Gastrocnemius medialis (tissue), 4 donors: ENCODE measurements around the gene ARFGEF3. TPM values are rescaled to one million over a fixed set of nuclear protein-coding genes. Genes with fewer than 3 reads are reported as not detected.

Experiments
- ATAC-seq, 2 donors: fragments of 150-250 bp; one replicate each; pipeline ENCODE4 v1.9.1; 2016
- DNase-seq, 2 donors: peaks; one replicate each; pipeline ENCODE4 v3.0.0-alpha.2; 2019
- H3K27ac ChIP-seq, 4 donors: fragments of 200-600 bp; sonication (generic); 1 replicate in 1 of 4; 2 replicates in 3 of 4; pipeline ENCODE4 v1.5.1; 2016 to 2018; ENCODE audit warnings: mild to moderate bottlenecking in 2 of 4, moderate library complexity in 1 of 4
- H3K27me3 ChIP-seq, 3 donors: fragments of 200-600 bp; sonication (generic) in 2 of 3; 1 replicate in 1 of 3; 2 replicates in 2 of 3; pipeline versions ENCODE4 v1.5.1 to v1.6.0; 2016 to 2019; ENCODE audit warnings: mild to moderate bottlenecking in 1 of 3, moderate library complexity in 1 of 3
- H3K36me3 ChIP-seq, 2 donors: fragments of 200-600 bp; sonication (generic) in 1 of 2; one replicate each; pipeline ENCODE4 v1.5.1; 2017 to 2018
- H3K4me1 ChIP-seq, 2 donors: fragments of 200-600 bp; sonication (generic) in 1 of 2; one replicate each; pipeline ENCODE4 v1.5.1; 2016 to 2017; ENCODE audit warnings: mild to moderate bottlenecking in 2 of 2
- H3K4me3 ChIP-seq, 4 donors: fragments of 200-600 bp; sonication (generic) in 3 of 4; 1 replicate in 1 of 4; 2 replicates in 3 of 4; pipeline ENCODE4 v1.5.1; 2016 to 2019; ENCODE audit warnings: mild to moderate bottlenecking in 2 of 4
- H3K9me3 ChIP-seq, 3 donors: fragments of 200-600 bp; sonication (generic) in 2 of 3; 1 replicate in 1 of 3; 2 replicates in 2 of 3; pipeline ENCODE4 v1.5.1; 2016 to 2019
- POLR2A ChIP-seq, 2 donors: fragments of 450-650 bp; IDR thresholded peaks; one replicate each; pipeline ENCODE4 v1.6.1; 2017; ENCODE audit warnings: antibody characterized with exemption in 2 of 2, mild to moderate bottlenecking in 2 of 2, moderate library complexity in 2 of 2
- in situ Hi-C, 4 donors: fragments of 200-750 bp; cut with MboI; loops; one replicate each; pipeline versions ENCODE4 v1.15.0 to v1.8.0; 2017; ENCODE audit warnings: low sequenced_read_pairs in 4 of 4
- intact Hi-C: fragments of 100-400 bp; cut with DNase I; formaldehyde crosslinking; loops from one replicate; pipeline ENCODE4 v1.15.1; 2023; ENCODE audit warnings: low total_unique reads
- total RNA-seq, 4 donors: library from RNA; depleted of rRNA; stranded (reverse); fragments of >200 nt; gene quantifications; one replicate each; pipeline versions ENCODE4 v1.1.0 to v1.2.3, GENCODE V29; 2016
- TF ChIP-seq, protein P1 (sequence below), 5 experiments: fragments of 450-650 bp in 3 of 5; fragments of 200-600 bp in 2 of 5; sonication (generic) in 2 of 5; IDR thresholded peaks in 4 of 5; conservative IDR thresholded peaks in 1 of 5; 1 replicate in 4 of 5; 2 replicates in 1 of 5; pipeline ENCODE4 v1.5.1; 2016 to 2019; ENCODE audit warnings: antibody characterized with exemption in 5 of 5, mild to moderate bottlenecking in 3 of 5, moderate library complexity in 3 of 5

The ARFGEF3 gene
- total RNA-seq, 4 donors from 2014 or later = 0.40 to 0.78 (median 0.52) TPM

DNA sequence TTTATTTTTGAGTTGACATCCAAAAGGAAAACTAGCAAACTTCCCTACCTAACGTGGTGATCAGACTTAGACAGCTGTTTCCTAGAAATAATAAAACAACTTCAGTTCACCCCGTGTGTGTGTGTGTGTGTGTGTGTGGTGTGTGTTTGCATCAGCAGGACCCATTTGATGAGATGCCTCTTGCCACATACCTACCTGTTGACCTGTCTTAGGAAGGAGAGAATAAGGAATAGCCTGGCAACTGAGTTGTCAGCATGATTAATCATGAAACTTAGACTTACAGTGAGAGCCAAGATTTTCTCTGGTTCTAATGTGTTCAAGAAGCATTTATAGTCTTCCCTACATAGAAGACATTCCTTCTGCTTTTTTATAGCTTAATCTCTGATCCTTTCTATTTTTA is 72.6 kb downstream of the ARFGEF3 start:
- Histone ChIP-seq H3K36me3 (no peaks in the 10 kb centered on the region), H3K9me3 (no peaks in the 10 kb centered on the region), H3K27ac (no peak overlapping the region), H3K4me3 (no peak overlapping the region), H3K27me3 (no peaks in the 10 kb centered on the region), H3K4me1 (no peaks in the 10 kb centered on the region)
- TF ChIP-seq POLR2A (IDR thresholded peaks at IDR 0.05) = no peak
- intact Hi-C loops (no loop called here), in situ Hi-C loops (no loop called here)
- no peak for ATAC-seq
- no peak for DNase-seq

DNA sequence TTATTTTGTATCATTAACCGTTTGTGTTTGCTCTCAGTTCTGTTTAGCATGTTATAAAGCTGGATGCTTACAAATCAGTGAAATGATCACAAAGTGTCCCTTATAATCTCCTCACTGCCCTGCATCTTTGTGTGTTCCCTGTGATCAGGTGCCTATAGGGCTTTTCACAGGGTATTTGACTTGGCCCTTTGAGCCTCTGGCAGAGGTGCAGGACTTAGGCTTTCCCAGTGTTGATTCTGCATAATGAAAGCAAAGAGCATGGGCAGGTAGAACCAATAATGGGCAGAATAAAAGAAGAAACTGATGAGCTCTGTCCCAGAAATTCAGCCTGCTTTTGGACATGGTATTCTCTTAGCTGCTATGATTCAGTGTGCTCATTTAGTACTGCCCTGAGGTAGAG is 73.5 kb downstream of the ARFGEF3 start:
- H3K27ac ChIP-seq = no peak overlapping the region
- no peaks in the 10 kb centered on the region for H3K36me3 ChIP-seq
- intact Hi-C loops (no loop called here), in situ Hi-C loops (no loop called here)
- TF ChIP-seq POLR2A (IDR thresholded peaks at IDR 0.05) = no peak
- TF ChIP-seq, protein P1, sequence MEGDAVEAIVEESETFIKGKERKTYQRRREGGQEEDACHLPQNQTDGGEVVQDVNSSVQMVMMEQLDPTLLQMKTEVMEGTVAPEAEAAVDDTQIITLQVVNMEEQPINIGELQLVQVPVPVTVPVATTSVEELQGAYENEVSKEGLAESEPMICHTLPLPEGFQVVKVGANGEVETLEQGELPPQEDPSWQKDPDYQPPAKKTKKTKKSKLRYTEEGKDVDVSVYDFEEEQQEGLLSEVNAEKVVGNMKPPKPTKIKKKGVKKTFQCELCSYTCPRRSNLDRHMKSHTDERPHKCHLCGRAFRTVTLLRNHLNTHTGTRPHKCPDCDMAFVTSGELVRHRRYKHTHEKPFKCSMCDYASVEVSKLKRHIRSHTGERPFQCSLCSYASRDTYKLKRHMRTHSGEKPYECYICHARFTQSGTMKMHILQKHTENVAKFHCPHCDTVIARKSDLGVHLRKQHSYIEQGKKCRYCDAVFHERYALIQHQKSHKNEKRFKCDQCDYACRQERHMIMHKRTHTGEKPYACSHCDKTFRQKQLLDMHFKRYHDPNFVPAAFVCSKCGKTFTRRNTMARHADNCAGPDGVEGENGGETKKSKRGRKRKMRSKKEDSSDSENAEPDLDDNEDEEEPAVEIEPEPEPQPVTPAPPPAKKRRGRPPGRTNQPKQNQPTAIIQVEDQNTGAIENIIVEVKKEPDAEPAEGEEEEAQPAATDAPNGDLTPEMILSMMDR (IDR thresholded peaks at IDR 0.05 in 4 of 5, conservative IDR thresholded peaks at IDR 0.05 in 1 of 5) = no peak
- no peaks in the 10 kb centered on the region for H3K27me3 ChIP-seq
- no peaks in the 10 kb centered on the region for H3K9me3 ChIP-seq
- H3K4me3 ChIP-seq = no peak overlapping the region
- ATAC-seq = no peak
- H3K4me1 ChIP-seq = no peaks in the 10 kb centered on the region
- no peak for DNase-seq

DNA sequence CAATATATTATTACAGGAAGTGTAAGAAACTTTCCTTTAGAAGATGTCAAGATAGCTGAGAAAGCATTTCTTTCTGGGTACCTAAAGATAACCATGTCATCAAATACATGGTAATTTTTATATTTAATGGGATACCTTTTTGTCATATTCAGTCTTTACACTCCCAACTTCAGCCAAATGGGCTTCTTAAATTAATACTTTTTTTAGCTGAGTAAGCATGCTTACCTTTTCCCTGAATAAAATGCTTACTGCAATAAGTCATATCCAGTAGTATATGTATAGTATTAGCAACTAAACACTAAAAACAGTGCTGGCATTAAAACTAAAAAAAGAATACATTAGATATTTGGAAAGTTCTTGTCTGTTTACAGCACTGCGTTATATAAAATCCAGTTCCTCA is 74.0 kb downstream of the ARFGEF3 start:
- no peak overlapping the region for H3K27ac ChIP-seq
- ATAC-seq = no peak
- no peaks in the 10 kb centered on the region for H3K27me3 ChIP-seq
- DNase-seq = no peak
- TF ChIP-seq POLR2A (IDR thresholded peaks at IDR 0.05) = no peak
- TF ChIP-seq, protein P1 (IDR thresholded peaks at IDR 0.05 in 4 of 5, conservative IDR thresholded peaks at IDR 0.05 in 1 of 5) = no peak
- H3K4me3 ChIP-seq = no peak overlapping the region
- H3K9me3 ChIP-seq = no peaks in the 10 kb centered on the region
- in situ Hi-C loops = no loop called here
- intact Hi-C loops = no loop called here
- no peaks in the 10 kb centered on the region for H3K4me1 ChIP-seq
- no peaks in the 10 kb centered on the region for H3K36me3 ChIP-seq

DNA sequence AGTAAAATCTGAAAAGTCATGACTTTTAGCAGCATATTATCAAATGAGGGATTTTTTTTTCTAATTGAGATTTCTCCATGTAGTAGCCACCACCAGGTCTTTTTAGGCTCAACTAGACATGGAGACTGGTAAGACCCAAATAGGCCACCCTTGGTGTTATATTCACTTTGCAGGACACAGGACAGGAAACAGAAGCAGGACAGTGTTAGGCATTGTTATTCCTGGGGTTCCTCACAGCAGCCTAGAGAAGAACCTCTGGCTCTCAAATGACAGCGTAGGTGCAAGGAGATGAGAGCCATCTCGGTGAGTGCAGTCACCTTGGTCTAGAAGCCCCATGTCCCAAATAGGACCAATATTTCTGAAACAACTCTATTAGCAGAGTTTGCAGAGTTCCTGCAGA is 75.7 kb downstream of the ARFGEF3 start:
- intact Hi-C loops (no loop called here), in situ Hi-C loops (no loop called here)
- no peak overlapping the region for H3K4me3 ChIP-seq
- ATAC-seq = no peak
- no peaks in the 10 kb centered on the region for H3K27me3 ChIP-seq
- H3K9me3 ChIP-seq = no peaks in the 10 kb centered on the region
- no peak for DNase-seq
- no peak overlapping the region for H3K27ac ChIP-seq
- H3K4me1 ChIP-seq = no peaks in the 10 kb centered on the region
- no peaks in the 10 kb centered on the region for H3K36me3 ChIP-seq
- TF ChIP-seq, protein P1 (IDR thresholded peaks at IDR 0.05 in 4 of 5, conservative IDR thresholded peaks at IDR 0.05 in 1 of 5) = no peak
- TF ChIP-seq POLR2A (IDR thresholded peaks at IDR 0.05) = no peak

DNA sequence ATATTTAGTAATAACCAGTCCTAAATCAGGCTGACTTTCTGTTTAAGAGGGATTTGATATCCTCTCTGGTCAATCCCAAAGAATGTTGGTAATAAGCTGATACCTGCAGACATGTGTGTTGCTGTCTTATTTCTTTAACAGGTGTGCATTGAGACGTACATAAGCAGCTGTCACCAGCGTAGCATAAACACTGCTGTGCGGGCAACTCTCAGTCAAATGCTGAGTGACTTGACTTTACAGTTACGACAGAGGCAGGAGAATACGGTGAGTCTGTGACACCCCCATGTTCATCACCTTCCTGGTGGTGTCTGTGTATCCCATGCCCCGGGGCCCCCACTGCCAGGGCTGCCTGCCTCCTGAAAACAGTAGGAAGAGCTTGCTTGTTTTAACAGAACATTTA is 76.6 kb downstream of the ARFGEF3 start:
- H3K9me3 ChIP-seq = no peaks in the 10 kb centered on the region
- H3K27me3 ChIP-seq = no peaks in the 10 kb centered on the region
- H3K4me1 ChIP-seq = no peaks in the 10 kb centered on the region
- no peak for ATAC-seq
- no peak overlapping the region for H3K4me3 ChIP-seq
- no peaks in the 10 kb centered on the region for H3K36me3 ChIP-seq
- TF ChIP-seq, protein P1 (IDR thresholded peaks at IDR 0.05 in 4 of 5, conservative IDR thresholded peaks at IDR 0.05 in 1 of 5) = no peak
- no peak for TF ChIP-seq POLR2A (IDR thresholded peaks at IDR 0.05)
- no peak overlapping the region for H3K27ac ChIP-seq
- DNase-seq = no peak
- intact Hi-C loops (no loop called here), in situ Hi-C loops (no loop called here)
